Raji (cell line): ENCODE results near the gene CTTNBP2NL.

Experiments used
- POLR2A ChIP-seq: IDR thresholded peaks from 2 replicates; pipeline ENCODE4 v1.6.1; 2011; ENCODE audit warnings: low read depth, low read length, control low read depth; ENCODE audit not compliant: insufficient read depth

CTTNBP2NL gene

DNA sequence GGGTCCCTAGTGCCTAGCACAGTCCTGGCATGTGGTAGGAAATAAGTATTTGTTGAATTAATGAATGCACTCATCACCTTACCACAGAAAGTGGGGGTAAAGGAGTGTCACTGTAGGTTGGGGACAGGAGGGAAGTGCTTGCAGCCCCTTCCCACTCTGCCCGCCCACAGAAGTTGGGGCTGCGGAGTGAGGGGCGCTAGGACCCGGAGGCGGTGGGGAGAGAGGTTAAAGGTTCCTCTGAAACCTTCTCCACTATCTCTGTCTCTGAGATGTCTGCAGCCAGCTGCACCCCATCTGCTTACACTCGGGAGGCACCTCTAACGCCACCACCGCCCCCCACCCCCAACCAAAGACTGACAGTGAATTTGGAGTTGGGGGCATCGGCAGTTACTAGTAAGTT is 111.3 kb downstream of the CTTNBP2NL start:
- TF ChIP-seq POLR2A = no peak

GRCh38 chr1:112507921-112508277 is 111.9 kb downstream of the CTTNBP2NL start:
- TF ChIP-seq POLR2A = no peak

DNA sequence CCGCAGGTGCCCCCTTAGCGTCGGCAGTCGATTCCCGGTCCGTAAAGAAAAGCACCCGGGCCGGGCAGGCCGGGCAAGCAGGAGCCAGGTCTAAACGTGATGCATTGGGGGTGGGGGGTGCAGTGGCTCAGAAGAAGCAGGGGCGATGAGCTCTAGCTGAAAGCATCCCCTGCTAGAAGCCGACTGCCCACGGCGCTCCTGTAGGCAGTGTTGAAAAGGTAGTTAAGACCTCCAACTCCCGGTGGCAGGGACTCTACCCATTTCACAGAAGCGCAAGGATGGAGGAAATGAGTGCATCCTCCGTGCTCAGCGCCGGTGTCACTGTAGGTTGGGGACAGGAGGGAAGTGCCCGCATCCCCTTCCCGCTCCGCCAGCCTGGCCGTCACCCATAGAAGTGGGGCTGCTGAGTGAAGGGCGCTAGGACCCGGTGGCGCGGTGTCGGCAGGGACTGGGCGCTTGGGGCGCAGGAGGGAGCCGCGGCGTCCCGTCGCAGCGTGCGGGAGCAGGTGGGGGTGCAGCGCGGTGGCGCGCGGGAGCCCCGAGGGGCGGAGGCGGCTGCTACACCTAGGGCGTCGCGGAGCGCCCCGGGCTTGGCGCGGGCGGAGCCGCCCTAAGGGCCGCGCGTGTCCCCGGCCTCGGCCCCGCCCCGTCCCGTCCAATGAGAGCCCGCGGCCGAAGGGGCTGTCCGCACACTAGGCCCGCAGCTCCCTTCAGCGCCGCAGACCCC is 112.4 kb downstream of the CTTNBP2NL start, which contains the start of gene WNT2B:
Gene WNT2B, plus strand, starts transcription at position 688 of the 727 bp plus-strand sequence. CDS start 298 bp downstream, outside the sequence.
- TF ChIP-seq POLR2A = no peak

- no peak for TF ChIP-seq POLR2A
Measured at GRCh38 chr1:112509005-112509659, 113.1 kb downstream of the CTTNBP2NL start.

DNA sequence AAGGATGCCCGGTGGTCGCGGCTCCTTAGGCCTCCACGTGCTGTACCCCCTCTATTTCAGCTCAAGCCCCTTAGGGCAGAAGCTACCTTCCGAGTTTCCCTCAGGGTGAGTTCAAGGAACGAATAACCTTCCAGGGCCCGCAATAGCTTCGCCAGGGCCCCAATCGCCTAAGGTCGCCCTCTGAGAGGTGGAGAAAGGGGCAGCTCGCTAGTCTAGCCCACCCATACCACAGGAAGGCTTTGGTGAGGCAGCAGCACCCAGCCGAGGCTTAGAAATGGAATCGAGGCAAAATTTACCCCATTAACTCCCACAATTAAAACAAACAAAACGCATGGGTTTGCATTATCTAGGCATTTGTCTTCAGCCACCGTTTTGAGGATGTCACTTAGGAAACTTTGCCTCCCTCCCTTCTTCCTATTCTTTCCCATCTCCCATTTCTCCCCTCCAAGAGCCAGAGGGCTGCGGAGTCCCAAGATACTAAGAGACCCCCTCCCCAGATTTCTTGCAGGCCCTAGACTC is 113.7 kb downstream of the CTTNBP2NL start:
- no peak for TF ChIP-seq POLR2A

GRCh38 chr1:112510340-112510739 is 114.3 kb downstream of the CTTNBP2NL start:
- no peak for TF ChIP-seq POLR2A
